Heart left ventricle (tissue), 16 donors: ENCODE measurements around the gene EYS. TPM values are rescaled to one million over a fixed set of nuclear protein-coding genes. Genes with fewer than 3 reads are reported as not detected.
"Not testable (repeated sequence)": the region's sequence is repeated elsewhere in the genome, so short reads cannot be mapped to it uniquely, and the experiment has no call there.

Source experiments
- ATAC-seq, 4 donors: fragments of 200-7000 bp; cut with Tn5 transposase; one replicate each; pipeline ENCODE4 v1.9.1; 2020 to 2022; ENCODE audit warnings: moderate library complexity in 4 of 4, mild to moderate bottlenecking in 3 of 4, moderate number of reproducible peaks in 1 of 4
- DNase-seq, 5 donors: peaks; one replicate each; pipeline ENCODE4 v3.0.0-alpha.2; 2020
- H3K27ac ChIP-seq, 12 donors: fragments of 200-600 bp; sonication (generic) in 4 of 12; one replicate each; pipeline versions ENCODE4 v1.5.0 to v1.8.0; 2016 to 2022; ENCODE audit warnings: mild to moderate bottlenecking in 2 of 12
- H3K27me3 ChIP-seq, 9 donors: fragments of 200-600 bp; sonication (generic) in 2 of 9; one replicate each; pipeline versions ENCODE4 v1.5.1 to v1.8.0; 2016 to 2022; ENCODE audit warnings: mild to moderate bottlenecking in 3 of 9
- H3K36me3 ChIP-seq, 9 donors: fragments of 200-600 bp; sonication (generic) in 2 of 9; one replicate each; pipeline versions ENCODE4 v1.5.0 to v1.8.0; 2018 to 2022; ENCODE audit warnings: mild to moderate bottlenecking in 2 of 9
- H3K4me1 ChIP-seq, 12 donors: fragments of 200-600 bp; sonication (generic) in 4 of 12; one replicate each; pipeline versions ENCODE4 v1.5.0 to v1.8.0; 2016 to 2022; ENCODE audit warnings: mild to moderate bottlenecking in 3 of 12
- H3K4me3 ChIP-seq, 12 donors: fragments of 200-600 bp; sonication (generic) in 4 of 12; one replicate each; pipeline versions ENCODE4 v1.5.0 to v1.8.0; 2017 to 2022; ENCODE audit warnings: mild to moderate bottlenecking in 9 of 12, moderate library complexity in 4 of 12
- H3K9me3 ChIP-seq, 12 donors: fragments of 200-600 bp; sonication (generic) in 4 of 12; one replicate each; pipeline versions ENCODE4 v1.5.0 to v1.8.0; 2016 to 2022; ENCODE audit warnings: mild to moderate bottlenecking in 1 of 12
- POLR2A ChIP-seq, 2 donors: fragments of 450-650 bp; IDR thresholded peaks; one replicate each; pipeline ENCODE4 v1.6.1; 2017; ENCODE audit warnings: antibody characterized with exemption in 2 of 2, mild to moderate bottlenecking in 2 of 2, moderate library complexity in 2 of 2
- WGBS, 4 donors: extraction: QIAGEN DNeasy Blood & Tissue Kit in 2 of 4; methylation state at CpG; one replicate each; pipeline versions ENCODE4 v1.1.5 to v1.1.7; 2013 to 2018; 5-methylcytosine and 5-hydroxymethylcytosine counted together
- intact Hi-C, 10 donors: fragments of 100-400 bp; cut with DNase I; formaldehyde crosslinking; loops; one replicate each; pipeline versions ENCODE4 v1.11.1 to v1.14.2; 2022
- polyA plus RNA-seq, 2 donors: library from polyadenylated mRNA; stranded (reverse); fragments of 200-250 nt; gene quantifications; one replicate each; pipeline ENCODE4 v1.2.3, GENCODE V29; 2013
- total RNA-seq, 9 donors: library from RNA; depleted of rRNA in 2 of 9; stranded (reverse); fragments of >200 nt in 2 of 9; fragmentation: NEBNext Ultra II Directional in 3 of 9; extraction: Animal tissue kit (Norgen Biotek cat#: 25700) in 3 of 9; gene quantifications; one replicate each; pipeline versions ENCODE4 v1.1.0 to v1.2.4, GENCODE V29; 2016 to 2023
- TF ChIP-seq, protein P1 (sequence below), 12 donors: fragments of 200-600 bp; sonication (generic) in 4 of 12; IDR thresholded peaks; one replicate each; pipeline versions ENCODE4 v1.5.0 to v1.8.0; 2018 to 2022; ENCODE audit warnings: antibody characterized with exemption in 12 of 12, mild to moderate bottlenecking in 5 of 12
- donor health status: ischemic (EF 13 %, LVEDD 7.1; RV severe dilation, severe dysfunction).
- donor health status: healthy with polysubstance abuse.
- donor health status: DM: no; HTN: yes; CAD: no.
- donor health status: DM: no; HTN: no; CAD: no.
- donor health status: ischemic (EF 25% LVEDD 6.9; RV normal size, moderate dysfunction).
- donor health status: ischemic (EF 25% LVEDD 5.7; RV mildly dilated, moderate dysfunction).
- donor health status: healthy.
- donor health status: DM: yes; HTN: yes; CAD: no.
- donor health status: ischemic (EF 35%, LVEDD 5.7; RV mildly dilated, moderate dysfunction).
- donor health status: nonischemic (EF 11% LVEDD 7.7; RV severe dilation, severe dysfunction).
- donor health status: DM: yes; HTN: yes; CAD: no.
- donor health status: PGD.
- donor health status: ischemic (EF 29% LVEDD 5.4; RV normal size, mild dysfunction).
- donor health status: nonischemic (EF 23%, LVEDD 6.1; RV moderate dilation, normal function).

Gene EYS
- total and polyA plus RNA-seq, 11 donors = 0.07 to 0.27 (median 0.08) TPM; not detected in 8

DNA sequence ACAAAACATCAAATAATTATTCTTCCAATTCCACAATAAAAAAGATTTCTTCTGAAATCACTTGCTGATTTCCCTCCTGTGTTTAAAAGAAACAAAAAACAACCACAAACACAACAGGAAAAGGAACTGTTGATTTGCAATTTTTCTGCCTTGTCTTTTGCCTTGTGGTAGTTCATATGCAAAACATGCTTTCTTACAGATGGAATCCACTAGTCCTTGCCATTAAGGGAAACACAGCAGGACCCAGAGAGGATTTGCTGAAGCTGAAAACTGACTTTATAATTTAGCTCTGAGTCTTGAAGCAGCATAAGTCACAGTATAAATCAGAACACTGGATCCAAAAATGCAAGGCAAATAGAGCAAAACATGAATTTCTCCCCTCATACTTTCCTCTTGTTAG lies 1742.7 kb downstream of the EYS start:
- TF ChIP-seq, protein P1, sequence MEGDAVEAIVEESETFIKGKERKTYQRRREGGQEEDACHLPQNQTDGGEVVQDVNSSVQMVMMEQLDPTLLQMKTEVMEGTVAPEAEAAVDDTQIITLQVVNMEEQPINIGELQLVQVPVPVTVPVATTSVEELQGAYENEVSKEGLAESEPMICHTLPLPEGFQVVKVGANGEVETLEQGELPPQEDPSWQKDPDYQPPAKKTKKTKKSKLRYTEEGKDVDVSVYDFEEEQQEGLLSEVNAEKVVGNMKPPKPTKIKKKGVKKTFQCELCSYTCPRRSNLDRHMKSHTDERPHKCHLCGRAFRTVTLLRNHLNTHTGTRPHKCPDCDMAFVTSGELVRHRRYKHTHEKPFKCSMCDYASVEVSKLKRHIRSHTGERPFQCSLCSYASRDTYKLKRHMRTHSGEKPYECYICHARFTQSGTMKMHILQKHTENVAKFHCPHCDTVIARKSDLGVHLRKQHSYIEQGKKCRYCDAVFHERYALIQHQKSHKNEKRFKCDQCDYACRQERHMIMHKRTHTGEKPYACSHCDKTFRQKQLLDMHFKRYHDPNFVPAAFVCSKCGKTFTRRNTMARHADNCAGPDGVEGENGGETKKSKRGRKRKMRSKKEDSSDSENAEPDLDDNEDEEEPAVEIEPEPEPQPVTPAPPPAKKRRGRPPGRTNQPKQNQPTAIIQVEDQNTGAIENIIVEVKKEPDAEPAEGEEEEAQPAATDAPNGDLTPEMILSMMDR (IDR thresholded peaks at IDR 0.05) = no peak
- TF ChIP-seq POLR2A (IDR thresholded peaks at IDR 0.05) = no peak
- intact Hi-C loops = no loop called here

DNA sequence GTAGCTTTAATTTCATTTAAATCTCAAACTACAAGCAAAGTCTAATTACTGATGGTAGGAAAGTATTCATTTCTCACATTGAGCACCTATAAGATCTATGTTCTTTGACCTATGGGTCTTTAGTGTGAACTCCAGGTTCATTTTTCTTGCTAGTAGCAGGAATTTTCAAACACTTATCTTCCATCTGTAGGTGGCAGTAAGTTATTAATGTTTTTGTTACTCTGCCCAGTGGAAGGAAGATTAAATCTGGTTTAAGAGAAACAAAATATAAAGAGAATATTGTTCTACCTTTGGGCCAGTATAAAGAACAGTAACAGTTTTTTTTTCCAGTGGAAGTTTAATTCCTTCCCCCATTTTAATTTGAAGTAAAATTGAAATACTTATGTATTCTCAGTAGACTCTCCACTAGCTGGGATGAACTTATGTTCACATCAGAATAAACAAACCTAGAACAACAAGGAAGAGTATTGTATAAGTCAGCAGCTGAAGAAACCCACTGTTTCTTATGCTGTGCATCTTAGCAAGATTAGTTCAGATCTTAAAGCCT lies 1743.2 kb downstream of the EYS start:
- Histone ChIP-seq H3K9me3 (peaks cover 0 to 7% (median 0%) of the 10 kb centered on the region in 12 donors), H3K4me3 (no peak overlapping the region), H3K27ac (no peak overlapping the region), H3K4me1 (no peaks in the 10 kb centered on the region), H3K27me3 (no peaks in the 10 kb centered on the region), H3K36me3 (no peaks in the 10 kb centered on the region)
- ATAC-seq (no peak), DNase-seq (no peak)
- TF ChIP-seq POLR2A (IDR thresholded peaks at IDR 0.05) = no peak
- TF ChIP-seq, protein P1 (IDR thresholded peaks at IDR 0.05) = no peak
- intact Hi-C loops = no loop called here

More for the DNA sequence above, 1742.7 kb downstream of the EYS start:
- Histone ChIP-seq H3K4me1 (no peaks in the 10 kb centered on the region), H3K36me3 (no peaks in the 10 kb centered on the region), H3K27me3 (no peaks in the 10 kb centered on the region), H3K27ac (no peak overlapping the region), H3K9me3 (peaks cover 0 to 6% (median 0%) of the 10 kb centered on the region in 12 donors), H3K4me3 (no peak overlapping the region)
- DNase-seq (no peak), ATAC-seq (no peak)

DNA sequence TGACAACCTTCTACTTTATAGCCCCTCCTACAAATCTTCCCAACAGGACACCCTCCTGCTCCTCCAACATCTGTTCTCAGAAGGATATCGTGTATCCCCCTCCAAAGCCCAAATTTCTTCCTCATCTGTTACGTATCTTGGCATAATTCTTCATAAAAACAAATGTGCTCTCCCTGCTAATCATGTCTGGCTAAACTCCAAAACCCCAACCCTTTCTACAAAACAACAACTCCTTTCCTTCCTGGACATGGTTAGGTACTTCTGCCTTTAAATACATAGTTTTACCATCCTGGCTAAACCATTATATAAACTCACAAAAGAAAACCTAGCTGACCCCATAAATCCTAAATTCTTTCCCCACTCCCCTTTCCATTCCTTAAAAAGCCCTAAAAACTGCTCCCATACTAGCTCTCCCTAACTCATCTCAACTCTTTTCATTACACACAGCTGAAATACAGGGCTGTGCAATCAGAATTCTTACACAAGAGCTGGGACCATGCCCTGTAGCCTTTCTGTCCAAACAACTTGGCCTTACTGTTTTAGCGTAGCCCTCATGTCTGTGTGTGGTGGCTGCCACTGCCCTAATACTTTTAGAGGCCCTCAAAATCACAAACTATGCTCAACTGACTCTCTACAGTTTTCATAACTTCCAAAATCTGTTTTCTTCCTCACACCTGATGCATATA lies 1753.5 kb downstream of the EYS start:
- H3K36me3 ChIP-seq, H3K27ac ChIP-seq, H3K9me3 ChIP-seq, ATAC-seq, DNase-seq, intact Hi-C loops, H3K27me3 ChIP-seq, H3K4me3 ChIP-seq, H3K4me1 ChIP-seq: not testable (repeated sequence)
- 57 to 72% (median 59%) methylated on average over 3 of the region's 3 CpGs for WGBS, 4 donors

DNA sequence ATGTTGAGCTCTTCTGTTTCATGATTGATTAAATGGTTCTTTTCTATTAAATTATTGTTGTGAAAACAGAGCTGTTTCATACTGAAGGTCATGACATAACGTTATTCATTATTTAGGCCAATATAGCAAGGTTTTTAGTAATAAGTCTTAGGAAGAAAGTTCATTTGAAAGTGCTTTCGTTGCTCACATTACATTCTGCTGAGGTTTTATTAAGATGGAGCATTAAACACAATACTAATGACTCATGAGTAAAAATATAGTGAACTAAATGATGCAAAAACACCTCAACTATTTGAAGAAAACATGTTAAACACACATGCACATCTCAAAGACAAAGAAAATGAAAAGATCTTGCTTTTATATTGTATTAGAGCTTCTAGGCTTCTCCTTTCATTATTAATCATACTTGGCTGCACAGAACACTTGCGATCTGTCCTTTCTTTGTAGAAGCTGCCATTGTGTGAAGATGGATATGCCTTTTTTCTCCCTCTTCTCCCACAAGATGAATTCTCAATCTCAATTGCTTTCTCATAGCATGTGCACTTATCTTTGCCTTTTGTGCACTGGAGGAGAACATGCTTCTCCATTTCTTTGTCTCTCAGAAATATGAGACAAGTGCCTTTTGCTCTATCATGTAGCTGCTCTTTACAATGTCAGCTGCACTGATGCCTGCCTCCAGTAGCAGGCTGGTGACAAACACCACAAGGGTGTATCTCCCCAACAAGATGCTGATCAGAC lies 1759.1 kb downstream of the EYS start:
- DNase-seq = no peak
- intact Hi-C loops = no loop called here
- Histone ChIP-seq H3K27ac (no peak overlapping the region), H3K4me1 (no peaks in the 10 kb centered on the region), H3K9me3 (no peaks in the 10 kb centered on the region), H3K4me3 (no peak overlapping the region), H3K36me3 (no peaks in the 10 kb centered on the region), H3K27me3 (no peaks in the 10 kb centered on the region)
- TF ChIP-seq, protein P1 (IDR thresholded peaks at IDR 0.05) = no peak
- TF ChIP-seq POLR2A (IDR thresholded peaks at IDR 0.05) = no peak
- WGBS, 4 donors = 71 to 79% (median 72%) methylated on average over 3 of the region's 3 CpGs
- ATAC-seq = no peak
